ENCODE measurements around the gene NFIX.

GRCh38 chr19:12983542-12984142, 11.6 kb upstream of the NFIX start:
- TF ChIP-seq CTCF (IDR thresholded peaks at IDR 0.05) (peak; percentile 89 to 96 (median 94)), POLR2A (IDR thresholded peaks at IDR 0.05) (no peak)

Measured in sigmoid colon (tissue), 3 donors.